ENCODE measurements around the gene TUBGCP3. TPM values are rescaled to one million over a fixed set of nuclear protein-coding genes. Genes with fewer than 3 reads are reported as not detected.

The TUBGCP3 gene
- total RNA-seq, 1 donor from 2014 or later = 16.3 TPM

DNA sequence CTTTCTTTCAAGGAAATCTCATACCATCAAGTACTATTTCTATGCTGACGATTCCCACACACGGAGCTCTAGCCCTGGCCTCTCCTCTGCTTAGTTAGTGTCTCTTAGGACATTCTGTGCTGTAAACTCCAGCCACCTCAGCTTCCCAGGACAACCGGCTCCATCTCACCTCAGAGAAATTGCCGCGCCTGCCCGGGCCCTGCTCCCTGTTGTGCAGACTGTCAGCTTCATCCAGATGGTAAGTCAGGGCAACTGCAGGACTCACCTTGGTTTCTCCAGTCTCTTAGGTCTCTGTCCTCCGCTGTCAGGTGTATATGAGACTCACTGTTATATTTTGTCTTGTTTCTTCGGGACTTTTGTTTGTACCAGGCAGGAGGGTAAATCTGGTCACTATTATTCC, 113.1 kb downstream of the TUBGCP3 start:
- peaks cover 2% of the 10 kb centered on the region for H3K36me3 Mint-ChIP-seq (ENCODE audit: low read depth)
- H3K27ac Mint-ChIP-seq (ENCODE audit: unreplicated experiment) = no peak overlapping the region
- no peak for TF ChIP-seq CTCF (IDR thresholded peaks at IDR 0.05)
- H3K9me3 Mint-ChIP-seq (ENCODE audit: low read depth) = peaks cover 13% of the 10 kb centered on the region
- H3K4me3 Mint-ChIP-seq (ENCODE audit: unreplicated experiment) = no peak overlapping the region
- no peaks in the 10 kb centered on the region for H3K4me1 Mint-ChIP-seq (ENCODE audit: low read depth)
- no peaks in the 10 kb centered on the region for H3K27me3 Mint-ChIP-seq (ENCODE audit: low read depth)
- DNase-seq (ENCODE audit: low spot score) = no peak

DNA sequence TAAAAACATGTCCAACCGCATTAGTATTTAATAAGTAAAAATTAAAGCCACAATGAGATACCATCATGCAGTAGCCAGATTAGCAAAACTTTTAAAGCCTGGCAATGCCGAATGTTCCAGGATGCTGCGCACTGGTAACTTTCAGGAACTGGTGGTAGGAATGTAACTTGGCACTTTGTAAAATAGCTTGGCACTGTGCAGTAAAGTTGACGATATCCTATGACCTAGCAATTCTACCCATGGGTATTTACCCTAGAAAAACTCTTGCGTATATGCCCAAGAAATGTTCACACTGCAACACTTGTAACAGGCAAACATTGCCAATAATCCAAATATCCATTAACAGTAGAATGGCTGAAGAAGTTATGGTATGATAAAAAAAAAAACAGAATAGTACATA, 114.1 kb downstream of the TUBGCP3 start:
- Mint-ChIP-seq H3K36me3 (ENCODE audit: low read depth) (peaks cover 2% of the 10 kb centered on the region), H3K9me3 (ENCODE audit: low read depth) (peaks cover 13% of the 10 kb centered on the region), H3K27me3 (ENCODE audit: low read depth) (no peaks in the 10 kb centered on the region), H3K4me3 (ENCODE audit: unreplicated experiment) (no peak overlapping the region), H3K4me1 (ENCODE audit: low read depth) (no peaks in the 10 kb centered on the region), H3K27ac (ENCODE audit: unreplicated experiment) (no peak overlapping the region)
- DNase-seq (ENCODE audit: low spot score) = no peak
- TF ChIP-seq CTCF (IDR thresholded peaks at IDR 0.05) = peak; percentile 21

- H3K9me3 Mint-ChIP-seq (ENCODE audit: low read depth) = peaks cover 10% of the 10 kb centered on the region
- TF ChIP-seq CTCF (IDR thresholded peaks at IDR 0.05) = no peak
- H3K36me3 Mint-ChIP-seq (ENCODE audit: low read depth) = no peaks in the 10 kb centered on the region
- DNase-seq (ENCODE audit: low spot score) = no peak
- no peak overlapping the region for H3K27ac Mint-ChIP-seq (ENCODE audit: unreplicated experiment)
- H3K4me1 Mint-ChIP-seq (ENCODE audit: low read depth) = no peaks in the 10 kb centered on the region
- no peak overlapping the region for H3K4me3 Mint-ChIP-seq (ENCODE audit: unreplicated experiment)
- H3K27me3 Mint-ChIP-seq (ENCODE audit: low read depth) = no peaks in the 10 kb centered on the region
Measured at GRCh38 chr13:112469071-112469745, 118.7 kb downstream of the TUBGCP3 start.

DNA sequence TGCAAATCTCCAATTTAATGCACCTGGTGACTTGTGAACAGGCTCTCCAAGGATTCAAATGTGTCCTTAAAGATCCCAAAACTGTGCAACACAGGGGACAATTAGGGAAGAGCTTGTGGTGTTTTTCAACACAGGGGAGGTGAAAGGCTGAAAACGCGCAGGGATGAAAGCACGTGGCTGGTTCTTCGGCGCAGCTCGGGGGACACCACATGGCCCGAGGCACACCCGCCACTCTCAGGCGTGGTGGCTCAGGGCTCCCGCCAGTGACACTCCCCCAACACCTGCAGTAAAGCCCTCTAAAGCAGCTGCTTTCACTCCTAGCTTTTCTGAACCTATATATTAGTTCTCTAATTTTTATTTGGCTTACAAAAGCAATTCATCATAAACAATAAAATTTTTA, 119.9 kb downstream of the TUBGCP3 start:
- H3K27me3 Mint-ChIP-seq (ENCODE audit: low read depth) = no peaks in the 10 kb centered on the region
- H3K27ac Mint-ChIP-seq (ENCODE audit: unreplicated experiment) = no peak overlapping the region
- H3K4me3 Mint-ChIP-seq (ENCODE audit: unreplicated experiment) = no peak overlapping the region
- no peak for TF ChIP-seq CTCF (IDR thresholded peaks at IDR 0.05)
- H3K36me3 Mint-ChIP-seq (ENCODE audit: low read depth) = no peaks in the 10 kb centered on the region
- H3K4me1 Mint-ChIP-seq (ENCODE audit: low read depth) = no peaks in the 10 kb centered on the region
- peaks cover 10% of the 10 kb centered on the region for H3K9me3 Mint-ChIP-seq (ENCODE audit: low read depth)
- DNase-seq (ENCODE audit: low spot score) = no peak

- H3K9me3 Mint-ChIP-seq (ENCODE audit: low read depth) = peaks cover 8% of the 10 kb centered on the region
- no peaks in the 10 kb centered on the region for H3K4me1 Mint-ChIP-seq (ENCODE audit: low read depth)
- H3K27ac Mint-ChIP-seq (ENCODE audit: unreplicated experiment) = no peak overlapping the region
- peaks cover 4% of the 10 kb centered on the region for H3K36me3 Mint-ChIP-seq (ENCODE audit: low read depth)
- no peak for DNase-seq (ENCODE audit: low spot score)
- H3K4me3 Mint-ChIP-seq (ENCODE audit: unreplicated experiment) = no peak overlapping the region
- H3K27me3 Mint-ChIP-seq (ENCODE audit: low read depth) = no peaks in the 10 kb centered on the region
- no peak for TF ChIP-seq CTCF (IDR thresholded peaks at IDR 0.05)
Measured at GRCh38 chr13:112467236-112467635, 120.7 kb downstream of the TUBGCP3 start.

All from chondrocyte (in vitro differentiated cells).